ENCODE results near the gene TMEM52. TPM values are rescaled to one million over a fixed set of nuclear protein-coding genes. Genes with fewer than 3 reads are reported as not detected.

TMEM52 gene
- total RNA-seq, 1 donor from 2014 or later: 1.4 TPM

- Mint-ChIP-seq H3K27ac (ENCODE audit: unreplicated experiment) (no peak overlapping the region), H3K9me3 (ENCODE audit: unreplicated experiment) (no peaks in the 10 kb centered on the region), H3K27me3 (ENCODE audit: low read depth, unreplicated experiment) (peaks cover 34% of the 10 kb centered on the region), H3K4me3 (ENCODE audit: unreplicated experiment) (no peak overlapping the region), H3K36me3 (ENCODE audit: low read depth, unreplicated experiment) (no peaks in the 10 kb centered on the region), H3K4me1 (ENCODE audit: low read depth, unreplicated experiment) (no peaks in the 10 kb centered on the region)
- Histone ChIP-seq H3K4me2 (ENCODE audit: low read length) (peak overlapping the region; percentile 72), H3K27me3 (ENCODE audit: insufficient read depth, low read length) (no peaks in the 10 kb centered on the region), H3K27ac (ENCODE audit: low read depth, low read length) (no peak overlapping the region), H3K36me3 (ENCODE audit: insufficient read depth, low read length) (no peaks in the 10 kb centered on the region), H2AFZ (ENCODE audit: low read depth, low read length) (peak overlapping the region; percentile 52), H3K79me2 (ENCODE audit: insufficient read depth, low read length) (no peaks in the 10 kb centered on the region), H3K9ac (ENCODE audit: low read length) (no peak overlapping the region), H3K9me3 (ENCODE audit: insufficient read depth, low read depth, low read length) (no peaks in the 10 kb centered on the region), H4K20me1 (ENCODE audit: insufficient read depth, low read length) (no peaks in the 10 kb centered on the region), H3K4me1 (ENCODE audit: insufficient read depth, low read length) (no peaks in the 10 kb centered on the region), H3K4me3 (ENCODE audit: insufficient read depth, low read depth, low read length) (no peak overlapping the region)
- TF ChIP-seq EZH2 (IDR thresholded peaks at IDR 0.05; ENCODE audit: insufficient read depth, low read length) (no peak), CTCF (IDR thresholded peaks at IDR 0.05; ENCODE audit: insufficient read depth, low read depth, low read length) (peak; percentile 47)
- DNase-seq (ENCODE audit: low read depth) (peak; percentile 15), FAIRE-seq (no peak)
Measured at GRCh38 chr1:1943834-1944570, 24.9 kb upstream of the TMEM52 start.

- Histone ChIP-seq H3K4me3 (ENCODE audit: insufficient read depth, low read depth, low read length) (no peak overlapping the region), H2AFZ (ENCODE audit: low read depth, low read length) (no peak overlapping the region), H3K4me2 (ENCODE audit: low read length) (no peak overlapping the region), H3K79me2 (ENCODE audit: insufficient read depth, low read length) (no peaks in the 10 kb centered on the region), H3K9ac (ENCODE audit: low read length) (no peak overlapping the region), H3K9me3 (ENCODE audit: insufficient read depth, low read depth, low read length) (no peaks in the 10 kb centered on the region), H3K27ac (ENCODE audit: low read depth, low read length) (no peak overlapping the region), H4K20me1 (ENCODE audit: insufficient read depth, low read length) (no peaks in the 10 kb centered on the region), H3K27me3 (ENCODE audit: insufficient read depth, low read length) (no peaks in the 10 kb centered on the region), H3K4me1 (ENCODE audit: insufficient read depth, low read length) (no peaks in the 10 kb centered on the region), H3K36me3 (ENCODE audit: insufficient read depth, low read length) (no peaks in the 10 kb centered on the region)
- Mint-ChIP-seq H3K36me3 (ENCODE audit: low read depth, unreplicated experiment) (no peaks in the 10 kb centered on the region), H3K4me1 (ENCODE audit: low read depth, unreplicated experiment) (no peaks in the 10 kb centered on the region), H3K27me3 (ENCODE audit: low read depth, unreplicated experiment) (peaks cover 30% of the 10 kb centered on the region), H3K9me3 (ENCODE audit: unreplicated experiment) (no peaks in the 10 kb centered on the region), H3K4me3 (ENCODE audit: unreplicated experiment) (no peak overlapping the region), H3K27ac (ENCODE audit: unreplicated experiment) (no peak overlapping the region)
- FAIRE-seq (no peak), DNase-seq (ENCODE audit: low read depth) (no peak)
- TF ChIP-seq EZH2 (IDR thresholded peaks at IDR 0.05; ENCODE audit: insufficient read depth, low read length): no peak
- no peak for TF ChIP-seq CTCF (IDR thresholded peaks at IDR 0.05; ENCODE audit: insufficient read depth, low read depth, low read length)
Measured at GRCh38 chr1:1942753-1943656, 23.9 kb upstream of the TMEM52 start.
